Measurements from ENCODE around the gene AMIGO3.

The AMIGO3 gene

DNA sequence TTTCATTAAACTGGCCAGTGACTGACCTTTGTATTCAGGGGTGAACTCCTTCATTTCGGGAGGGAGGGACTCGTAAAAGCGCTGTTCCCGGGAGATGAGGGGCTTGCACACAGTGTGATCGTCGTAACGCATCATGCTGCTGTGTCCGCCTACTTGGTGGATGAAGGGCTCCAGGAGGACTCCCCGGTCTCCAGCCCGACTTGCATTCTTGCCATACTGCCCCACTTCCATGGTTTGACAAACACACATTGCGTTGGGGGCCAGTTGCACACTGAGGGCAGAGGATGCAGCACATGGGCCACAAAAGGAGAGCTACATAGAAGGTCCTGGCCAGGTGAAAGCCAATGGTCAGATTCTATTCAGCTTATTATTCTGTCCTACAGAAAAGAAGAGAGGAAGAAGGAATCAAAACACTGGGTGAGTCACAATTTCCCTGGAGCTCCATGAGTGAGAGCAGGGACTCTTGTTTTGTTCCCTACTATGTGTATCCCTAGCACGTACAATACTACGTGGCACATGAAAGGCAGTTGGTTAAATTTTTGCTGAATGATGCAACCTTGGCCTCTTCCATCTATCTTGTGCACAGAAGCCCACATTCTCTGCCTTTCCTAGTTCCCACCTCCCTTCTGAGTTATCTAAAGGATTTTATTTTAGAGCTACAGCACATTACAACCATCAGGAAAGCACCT, 28.5 kb upstream of the AMIGO3 start:
- Histone ChIP-seq H3K27ac (ENCODE audit: low read depth, low read length) (no peak overlapping the region), H3K4me3 (ENCODE audit: insufficient read depth, low read length, poor library complexity, severe bottlenecking) (no peak overlapping the region), H3K9me2 (replicated peaks; ENCODE audit: insufficient read depth, low read length) (no peaks in the 10 kb centered on the region), H3K9me3 (ENCODE audit: insufficient read depth, low read length) (no peaks in the 10 kb centered on the region), H3K27me3 (ENCODE audit: low read length) (no peaks in the 10 kb centered on the region), H3F3A (ENCODE audit: insufficient read depth) (no peaks in the 10 kb centered on the region; the same call in 1 of the 2 replicates), H3K4me2 (ENCODE audit: low read depth, low read length, poor library complexity, severe bottlenecking) (no peak overlapping the region), H3K36me3 (ENCODE audit: low read length) (peaks cover 3% of the 10 kb centered on the region; the same call in 1 of the 2 replicates), H4K20me1 (ENCODE audit: low read depth, low read length) (no peaks in the 10 kb centered on the region), H3K9ac (ENCODE audit: low read length) (no peak overlapping the region), H2AFZ (ENCODE audit: low read depth, low read length, severe bottlenecking) (no peak overlapping the region), H3K79me2 (ENCODE audit: insufficient read depth, low read length) (peaks cover 16% of the 10 kb centered on the region; the same call in 1 of the 2 replicates)
- TF ChIP-seq, protein P1, sequence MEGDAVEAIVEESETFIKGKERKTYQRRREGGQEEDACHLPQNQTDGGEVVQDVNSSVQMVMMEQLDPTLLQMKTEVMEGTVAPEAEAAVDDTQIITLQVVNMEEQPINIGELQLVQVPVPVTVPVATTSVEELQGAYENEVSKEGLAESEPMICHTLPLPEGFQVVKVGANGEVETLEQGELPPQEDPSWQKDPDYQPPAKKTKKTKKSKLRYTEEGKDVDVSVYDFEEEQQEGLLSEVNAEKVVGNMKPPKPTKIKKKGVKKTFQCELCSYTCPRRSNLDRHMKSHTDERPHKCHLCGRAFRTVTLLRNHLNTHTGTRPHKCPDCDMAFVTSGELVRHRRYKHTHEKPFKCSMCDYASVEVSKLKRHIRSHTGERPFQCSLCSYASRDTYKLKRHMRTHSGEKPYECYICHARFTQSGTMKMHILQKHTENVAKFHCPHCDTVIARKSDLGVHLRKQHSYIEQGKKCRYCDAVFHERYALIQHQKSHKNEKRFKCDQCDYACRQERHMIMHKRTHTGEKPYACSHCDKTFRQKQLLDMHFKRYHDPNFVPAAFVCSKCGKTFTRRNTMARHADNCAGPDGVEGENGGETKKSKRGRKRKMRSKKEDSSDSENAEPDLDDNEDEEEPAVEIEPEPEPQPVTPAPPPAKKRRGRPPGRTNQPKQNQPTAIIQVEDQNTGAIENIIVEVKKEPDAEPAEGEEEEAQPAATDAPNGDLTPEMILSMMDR (IDR thresholded peaks at IDR 0.05; ENCODE audit: insufficient read depth, low read length, poor library complexity, severe bottlenecking) = no peak
- no peak for TF ChIP-seq EZH2phosphoT487 (conservative IDR thresholded peaks at IDR 0.05; ENCODE audit: low read length)

DNA sequence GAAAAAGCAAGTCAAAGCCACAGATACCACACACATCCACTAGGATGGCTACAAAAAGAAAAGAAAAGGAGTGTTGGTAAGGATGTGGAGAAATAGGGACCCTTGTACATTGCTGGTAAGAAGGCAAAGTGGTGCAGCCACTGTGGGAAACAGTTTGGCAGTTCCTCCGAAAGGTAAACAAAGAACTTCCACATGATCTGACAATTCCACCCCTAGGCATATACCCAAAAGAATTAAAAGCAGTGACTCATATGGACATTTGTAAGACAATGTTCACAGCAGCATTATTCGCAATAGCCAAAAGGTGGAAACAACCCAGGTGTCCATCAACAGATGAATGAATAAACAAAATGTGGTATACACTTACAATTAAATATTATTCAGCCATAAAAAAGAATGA, 26.5 kb upstream of the AMIGO3 start:
- H3K4me3 ChIP-seq (ENCODE audit: insufficient read depth, low read length, poor library complexity, severe bottlenecking) = no peak overlapping the region
- no peak overlapping the region for H3K9ac ChIP-seq (ENCODE audit: low read length)
- no peak overlapping the region for H2AFZ ChIP-seq (ENCODE audit: low read depth, low read length, severe bottlenecking)
- peaks cover 3% of the 10 kb centered on the region; the same call in 1 of the 2 replicates for H3K36me3 ChIP-seq (ENCODE audit: low read length)
- no peaks in the 10 kb centered on the region for H3K27me3 ChIP-seq (ENCODE audit: low read length)
- H3K4me2 ChIP-seq (ENCODE audit: low read depth, low read length, poor library complexity, severe bottlenecking) = no peak overlapping the region
- H3K79me2 ChIP-seq (ENCODE audit: insufficient read depth, low read length) = peaks cover 10% of the 10 kb centered on the region; the same call in 1 of the 2 replicates
- no peaks in the 10 kb centered on the region for H3K9me3 ChIP-seq (ENCODE audit: insufficient read depth, low read length)
- H3K27ac ChIP-seq (ENCODE audit: low read depth, low read length) = no peak overlapping the region
- TF ChIP-seq EZH2phosphoT487 (conservative IDR thresholded peaks at IDR 0.05; ENCODE audit: low read length) = no peak
- TF ChIP-seq, protein P1 (IDR thresholded peaks at IDR 0.05; ENCODE audit: insufficient read depth, low read length, poor library complexity, severe bottlenecking) = no peak
- H3K9me2 ChIP-seq (replicated peaks; ENCODE audit: insufficient read depth, low read length) = no peaks in the 10 kb centered on the region
- no peaks in the 10 kb centered on the region; the same call in 1 of the 2 replicates for H3F3A ChIP-seq (ENCODE audit: insufficient read depth)
- no peaks in the 10 kb centered on the region for H4K20me1 ChIP-seq (ENCODE audit: low read depth, low read length)

- H2AFZ ChIP-seq (ENCODE audit: low read depth, low read length, severe bottlenecking) = no peak overlapping the region
- H3K36me3 ChIP-seq (ENCODE audit: low read length) = peaks cover 2% of the 10 kb centered on the region; the same call in 1 of the 2 replicates
- H3K9me2 ChIP-seq (replicated peaks; ENCODE audit: insufficient read depth, low read length) = no peaks in the 10 kb centered on the region
- H3K4me2 ChIP-seq (ENCODE audit: low read depth, low read length, poor library complexity, severe bottlenecking) = no peak overlapping the region
- no peaks in the 10 kb centered on the region for H3K9me3 ChIP-seq (ENCODE audit: insufficient read depth, low read length)
- no peaks in the 10 kb centered on the region for H3K27me3 ChIP-seq (ENCODE audit: low read length)
- no peak for TF ChIP-seq EZH2phosphoT487 (conservative IDR thresholded peaks at IDR 0.05; ENCODE audit: low read length)
- TF ChIP-seq, protein P1 (IDR thresholded peaks at IDR 0.05; ENCODE audit: insufficient read depth, low read length, poor library complexity, severe bottlenecking) = no peak
- H3K4me3 ChIP-seq (ENCODE audit: insufficient read depth, low read length, poor library complexity, severe bottlenecking) = no peak overlapping the region
- no peak overlapping the region for H3K9ac ChIP-seq (ENCODE audit: low read length)
- H4K20me1 ChIP-seq (ENCODE audit: low read depth, low read length) = no peaks in the 10 kb centered on the region
- no peak overlapping the region for H3K27ac ChIP-seq (ENCODE audit: low read depth, low read length)
- no peaks in the 10 kb centered on the region for H3F3A ChIP-seq (ENCODE audit: insufficient read depth)
- H3K79me2 ChIP-seq (ENCODE audit: insufficient read depth, low read length) = peaks cover 10% of the 10 kb centered on the region; the same call in 1 of the 2 replicates
Observed at GRCh38 chr3:49740427-49740826, 20.9 kb upstream of the AMIGO3 start.

Measured in SU-DHL-6 (cell line).